GM12872 (cell line): ENCODE data around the gene CLDN10.
A peak's percentile ranks its signal among the peaks of the same experiment; 100 is the strongest.

Experiments used
- TF ChIP-seq, protein P1 (sequence below): IDR thresholded peaks from 3 replicates; pipeline ENCODE4 v1.5.1; 2011; ENCODE audit warnings: low read depth, mild to moderate bottlenecking, low read length, moderate library complexity; ENCODE audit not compliant: insufficient read depth

Gene CLDN10

DNA sequence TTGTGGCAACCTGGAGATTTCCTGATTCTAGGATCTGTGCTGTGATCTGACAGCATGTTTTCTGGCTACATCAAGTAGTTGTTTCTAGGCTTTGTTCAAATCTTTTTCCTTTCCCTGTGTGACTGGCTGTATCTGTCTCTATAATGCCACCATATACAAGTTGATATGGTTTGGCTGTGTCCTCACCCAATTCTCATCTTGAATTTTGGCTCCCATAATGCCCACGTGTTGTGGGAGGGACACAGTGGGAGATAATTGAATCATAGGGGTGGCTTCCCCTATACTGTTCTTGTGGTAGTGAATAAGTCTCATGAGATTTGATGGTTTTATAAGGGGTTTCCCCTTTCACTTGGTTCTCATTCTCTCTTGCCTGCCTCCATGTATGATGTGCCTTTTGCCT lies 24.6 kb upstream of the CLDN10 start:
- TF ChIP-seq, protein P1, sequence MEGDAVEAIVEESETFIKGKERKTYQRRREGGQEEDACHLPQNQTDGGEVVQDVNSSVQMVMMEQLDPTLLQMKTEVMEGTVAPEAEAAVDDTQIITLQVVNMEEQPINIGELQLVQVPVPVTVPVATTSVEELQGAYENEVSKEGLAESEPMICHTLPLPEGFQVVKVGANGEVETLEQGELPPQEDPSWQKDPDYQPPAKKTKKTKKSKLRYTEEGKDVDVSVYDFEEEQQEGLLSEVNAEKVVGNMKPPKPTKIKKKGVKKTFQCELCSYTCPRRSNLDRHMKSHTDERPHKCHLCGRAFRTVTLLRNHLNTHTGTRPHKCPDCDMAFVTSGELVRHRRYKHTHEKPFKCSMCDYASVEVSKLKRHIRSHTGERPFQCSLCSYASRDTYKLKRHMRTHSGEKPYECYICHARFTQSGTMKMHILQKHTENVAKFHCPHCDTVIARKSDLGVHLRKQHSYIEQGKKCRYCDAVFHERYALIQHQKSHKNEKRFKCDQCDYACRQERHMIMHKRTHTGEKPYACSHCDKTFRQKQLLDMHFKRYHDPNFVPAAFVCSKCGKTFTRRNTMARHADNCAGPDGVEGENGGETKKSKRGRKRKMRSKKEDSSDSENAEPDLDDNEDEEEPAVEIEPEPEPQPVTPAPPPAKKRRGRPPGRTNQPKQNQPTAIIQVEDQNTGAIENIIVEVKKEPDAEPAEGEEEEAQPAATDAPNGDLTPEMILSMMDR = no peak

DNA sequence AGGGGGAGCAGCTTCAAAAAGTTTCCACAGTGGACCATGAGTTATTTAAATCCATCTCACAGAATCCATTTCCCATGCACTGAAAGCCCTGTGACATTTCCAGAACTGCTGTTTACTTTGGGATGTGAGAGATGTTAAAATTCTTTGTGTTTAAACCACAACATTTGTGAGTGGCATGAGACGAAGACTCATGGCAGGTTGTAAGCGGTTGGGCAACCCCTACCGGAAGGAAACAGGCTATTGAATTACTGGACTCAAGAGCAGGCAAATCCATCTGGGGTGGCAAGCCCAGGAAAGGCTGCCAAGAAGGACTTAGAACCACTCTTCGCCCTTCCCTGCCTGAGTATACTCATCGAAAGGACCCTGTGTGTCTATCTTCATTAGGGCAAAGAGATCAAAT lies 22.3 kb upstream of the CLDN10 start:
- TF ChIP-seq, protein P1 = no peak

DNA sequence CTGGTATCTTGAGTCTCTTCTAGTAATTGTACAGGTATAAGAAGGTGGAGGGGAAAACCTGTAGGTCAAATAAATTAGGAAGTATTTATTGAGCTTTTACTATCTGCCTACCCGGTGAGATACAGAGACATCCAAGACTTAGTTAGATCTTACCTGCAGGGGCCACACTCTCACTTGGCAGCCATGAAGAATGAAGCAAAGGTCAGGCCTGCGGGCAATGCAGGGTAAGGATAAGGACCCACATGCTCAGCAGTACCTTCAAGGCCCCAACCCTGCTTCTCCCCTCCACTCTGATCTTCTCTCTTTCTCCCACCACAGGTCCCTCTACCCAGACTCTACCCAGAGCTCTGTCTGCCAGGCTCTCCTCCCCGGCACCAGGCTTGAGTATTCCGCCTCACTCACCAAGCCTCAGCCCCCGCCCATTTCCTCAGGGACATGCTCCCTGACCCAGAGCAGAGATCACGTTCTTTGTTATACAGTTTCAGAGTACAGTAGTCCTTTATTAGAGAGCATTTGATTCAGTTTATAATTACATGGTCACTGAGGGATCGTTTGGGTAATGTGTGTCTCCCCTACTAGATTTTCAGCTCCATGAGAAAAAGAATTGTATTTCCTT lies 18.9 kb upstream of the CLDN10 start:
- TF ChIP-seq, protein P1 = no peak

DNA sequence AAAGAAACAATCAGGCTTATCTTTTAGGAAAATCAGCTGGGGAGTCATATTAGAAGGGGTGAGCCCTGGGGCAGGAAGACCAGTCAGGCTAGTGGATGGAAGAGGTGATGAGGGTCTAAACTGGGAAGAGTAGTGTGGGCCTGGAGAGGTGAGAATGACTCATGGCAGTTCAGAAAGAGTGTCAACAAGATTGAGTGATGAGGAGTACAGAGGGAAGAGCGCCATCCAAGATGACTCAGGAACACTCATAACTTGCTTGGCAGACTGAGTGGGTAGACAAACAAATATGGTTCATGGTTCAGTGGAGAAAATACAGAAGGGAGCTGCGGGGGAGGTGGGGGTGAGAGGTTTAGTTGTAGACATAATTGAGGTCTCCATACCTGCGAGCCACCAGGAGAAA lies 17.3 kb upstream of the CLDN10 start:
- TF ChIP-seq, protein P1 = no peak

DNA sequence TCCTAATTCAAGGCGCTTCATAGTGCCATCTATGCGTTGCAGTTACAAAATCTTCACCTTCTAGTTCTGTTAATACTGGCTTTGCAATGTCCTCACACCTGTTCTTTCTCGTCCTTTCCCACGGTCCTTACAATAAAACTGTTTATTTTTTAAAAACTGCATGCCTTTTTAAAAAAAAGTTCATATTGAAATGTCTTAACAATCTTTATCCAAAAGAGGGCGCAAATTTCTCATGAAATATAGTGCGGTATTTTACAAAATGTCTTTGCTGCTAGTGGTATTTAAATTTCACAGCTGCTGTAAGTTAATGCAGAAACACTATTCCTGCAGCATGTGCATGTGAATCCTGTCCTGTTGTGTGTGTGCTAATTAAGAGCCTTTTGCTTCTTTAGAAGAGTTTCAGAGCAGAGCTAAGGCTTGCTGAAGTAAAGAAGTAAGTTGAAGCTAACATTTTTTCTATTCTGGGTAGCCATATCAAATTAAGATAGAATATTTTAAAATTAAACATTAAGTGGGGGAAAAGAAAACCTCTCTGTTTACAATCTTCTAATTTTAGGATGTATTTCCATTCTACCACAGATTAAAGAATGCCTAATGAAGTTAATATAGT lies 15.8 kb upstream of the CLDN10 start:
- TF ChIP-seq, protein P1 = peak; percentile 31; the same call in 2 of the 3 replicates

DNA sequence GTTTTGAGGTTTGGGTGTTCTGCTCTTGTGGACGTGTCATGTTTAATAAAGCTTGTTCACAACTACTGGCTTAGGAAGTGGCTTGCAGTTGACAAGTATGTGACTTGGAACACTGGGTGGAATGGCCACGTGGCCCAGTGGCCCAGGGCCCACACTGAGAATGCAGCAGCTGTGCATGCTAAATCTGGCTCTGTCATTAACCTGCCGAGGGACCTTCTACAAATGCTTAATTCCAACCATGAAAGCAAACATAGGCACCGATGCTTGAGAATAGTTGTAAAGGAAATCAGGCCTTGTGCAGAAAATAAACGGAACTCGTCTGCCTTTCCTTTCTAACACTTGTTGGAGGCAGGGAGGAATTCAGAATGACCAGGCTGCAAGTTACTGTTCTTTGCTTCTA lies 11.6 kb upstream of the CLDN10 start:
- TF ChIP-seq, protein P1 = no peak

DNA sequence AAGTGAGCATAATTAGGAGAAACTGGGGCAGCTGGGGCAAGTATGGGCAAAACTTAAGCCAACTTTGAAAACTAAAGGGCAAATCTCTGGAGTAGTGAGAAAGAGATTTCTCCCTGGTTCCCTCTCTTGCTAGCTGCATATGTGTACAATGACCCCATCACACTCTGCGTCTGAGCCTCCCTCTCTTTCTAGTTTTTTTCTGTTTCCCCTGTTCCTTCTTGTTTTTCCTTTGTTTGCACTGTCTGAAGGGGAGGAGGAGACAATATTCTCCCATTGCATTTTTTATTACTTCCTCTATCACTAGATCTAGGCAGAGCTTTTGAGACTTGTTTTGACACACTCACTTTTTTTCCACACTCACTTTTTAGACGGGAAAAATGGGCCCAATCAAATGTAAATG lies 11.2 kb upstream of the CLDN10 start:
- TF ChIP-seq, protein P1 = no peak
